Eye (tissue), 1 donor: Measurements from ENCODE around the gene PTPN13.
A peak's percentile ranks its signal among the peaks of the same experiment; 100 is the strongest.

ENCODE experiments used
- DNase-seq: peaks from one replicate; pipeline ENCODE4 v3.0.0-alpha.2; 2015

PTPN13 gene

GRCh38 chr4:86587381-86588140 is 6.6 kb upstream of the PTPN13 start:
- peak; percentile 8 for DNase-seq

GRCh38 chr4:86592553-86593249 is 1.4 kb upstream of the PTPN13 start:
- peak; percentile 59 for DNase-seq

- peak; percentile 94 for DNase-seq
These were observed 677 bp downstream of the PTPN13 start for GRCh38 chr4:86594559-86595425.

- DNase-seq: peak; percentile 85
These were observed 1.3 kb downstream of the PTPN13 start for GRCh38 chr4:86595426-86595805.

- DNase-seq: no peak
These were observed 2.7 kb downstream of the PTPN13 start for GRCh38 chr4:86596807-86597206.

GRCh38 chr4:86600007-86600653 is 6.0 kb downstream of the PTPN13 start:
- no peak for DNase-seq

- no peak for DNase-seq
These were observed 9.3 kb downstream of the PTPN13 start for GRCh38 chr4:86603311-86603885.

GRCh38 chr4:86606809-86607208 is 12.7 kb downstream of the PTPN13 start:
- DNase-seq: no peak

- DNase-seq: no peak
These were observed 14.8 kb downstream of the PTPN13 start for GRCh38 chr4:86608757-86609375.

GRCh38 chr4:86611757-86612156 is 17.6 kb downstream of the PTPN13 start:
- DNase-seq: no peak

- DNase-seq: no peak
These were observed 19.6 kb downstream of the PTPN13 start for GRCh38 chr4:86613734-86614133.

GRCh38 chr4:86614865-86615264 is 20.8 kb downstream of the PTPN13 start:
- DNase-seq: no peak

- no peak for DNase-seq
These were observed 21.4 kb downstream of the PTPN13 start for GRCh38 chr4:86615501-86615900.

GRCh38 chr4:86619656-86620055 is 25.5 kb downstream of the PTPN13 start:
- no peak for DNase-seq

- DNase-seq: no peak
These were observed 27.3 kb downstream of the PTPN13 start for GRCh38 chr4:86621435-86621834.

- DNase-seq: no peak
These were observed 32.0 kb downstream of the PTPN13 start for GRCh38 chr4:86626066-86626465.

GRCh38 chr4:86627462-86628135 is 33.5 kb downstream of the PTPN13 start:
- DNase-seq: no peak

- no peak for DNase-seq
These were observed 36.5 kb downstream of the PTPN13 start for GRCh38 chr4:86630629-86631028.

GRCh38 chr4:86631166-86631565 is 37.1 kb downstream of the PTPN13 start:
- no peak for DNase-seq

GRCh38 chr4:86633854-86634253 is 39.7 kb downstream of the PTPN13 start:
- DNase-seq: no peak

- DNase-seq: no peak
These were observed 46.4 kb downstream of the PTPN13 start for GRCh38 chr4:86640469-86640868.
